MM.1S (cell line): ENCODE data around the gene RNF224.

ENCODE experiments used
- EZH2phosphoT487 ChIP-seq: fragments of 300-600 bp; sonication (generic); IDR thresholded peaks from 2 replicates; pipeline ENCODE4 v1.6.1; 2018; ENCODE audit warnings: antibody characterized with exemption, low read length
- TF ChIP-seq, protein P1 (sequence below): fragments of 300-600 bp; sonication (generic); IDR thresholded peaks from 2 replicates; pipeline ENCODE4 v1.5.1; 2016; ENCODE audit warnings: antibody characterized with exemption, low read length, mixed read lengths

DNA sequence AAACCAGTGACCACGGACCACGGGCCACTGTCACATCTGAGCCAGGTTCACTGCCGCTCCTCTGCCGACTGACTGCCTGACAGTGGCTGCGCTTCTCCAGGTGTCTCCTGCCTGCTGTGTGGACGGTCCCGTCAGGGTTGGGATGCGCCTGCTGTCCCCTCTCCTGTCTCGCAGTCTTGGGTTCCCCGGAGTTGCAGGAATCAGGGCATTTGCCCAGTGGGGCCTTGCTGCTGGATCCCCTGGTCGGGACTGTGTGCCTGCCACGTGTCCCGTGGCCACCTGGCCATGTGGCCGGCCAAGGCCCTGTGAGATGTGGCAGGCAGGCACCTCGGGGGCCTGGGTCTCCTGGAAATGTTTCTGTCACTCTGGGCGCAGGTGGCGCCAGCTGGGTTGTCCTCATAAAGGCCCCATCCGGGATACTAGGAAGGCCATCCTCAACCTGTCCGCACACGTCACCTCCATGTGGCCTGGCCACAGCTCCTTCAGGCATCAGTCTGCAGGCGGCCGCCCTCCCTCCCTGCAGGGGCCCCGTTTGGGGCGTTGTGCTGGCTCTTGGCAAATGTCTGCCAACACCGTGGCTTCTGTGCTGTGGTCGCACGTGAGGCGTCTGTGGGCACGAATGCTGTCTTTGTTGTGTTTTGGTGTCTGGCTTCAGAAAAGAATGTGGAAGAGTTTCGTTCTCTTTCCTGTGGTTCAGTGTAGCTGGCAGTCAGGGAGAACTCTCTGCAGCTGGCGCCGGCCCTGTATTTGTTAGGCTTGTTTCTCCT lies 43.8 kb downstream of the RNF224 start:
- TF ChIP-seq, protein P1, sequence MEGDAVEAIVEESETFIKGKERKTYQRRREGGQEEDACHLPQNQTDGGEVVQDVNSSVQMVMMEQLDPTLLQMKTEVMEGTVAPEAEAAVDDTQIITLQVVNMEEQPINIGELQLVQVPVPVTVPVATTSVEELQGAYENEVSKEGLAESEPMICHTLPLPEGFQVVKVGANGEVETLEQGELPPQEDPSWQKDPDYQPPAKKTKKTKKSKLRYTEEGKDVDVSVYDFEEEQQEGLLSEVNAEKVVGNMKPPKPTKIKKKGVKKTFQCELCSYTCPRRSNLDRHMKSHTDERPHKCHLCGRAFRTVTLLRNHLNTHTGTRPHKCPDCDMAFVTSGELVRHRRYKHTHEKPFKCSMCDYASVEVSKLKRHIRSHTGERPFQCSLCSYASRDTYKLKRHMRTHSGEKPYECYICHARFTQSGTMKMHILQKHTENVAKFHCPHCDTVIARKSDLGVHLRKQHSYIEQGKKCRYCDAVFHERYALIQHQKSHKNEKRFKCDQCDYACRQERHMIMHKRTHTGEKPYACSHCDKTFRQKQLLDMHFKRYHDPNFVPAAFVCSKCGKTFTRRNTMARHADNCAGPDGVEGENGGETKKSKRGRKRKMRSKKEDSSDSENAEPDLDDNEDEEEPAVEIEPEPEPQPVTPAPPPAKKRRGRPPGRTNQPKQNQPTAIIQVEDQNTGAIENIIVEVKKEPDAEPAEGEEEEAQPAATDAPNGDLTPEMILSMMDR: no peak
- no peak for TF ChIP-seq EZH2phosphoT487
